Activated CD8-positive, alpha-beta memory T cell treated with anti-CD3 and anti-CD28 coated beads for 48 hours (primary cell): ENCODE data around the gene MTHFSD.

Experiments
- DNase-seq, 3 experiments: peaks; one replicate each; pipeline ENCODE4 v3.0.0-alpha.2; 2020; ENCODE audit warnings: low read depth in 2 of 3, low spot score in 2 of 3

MTHFSD gene

GRCh38 chr16:86570558-86571529 is 15.8 kb upstream of the MTHFSD start:
- DNase-seq: no peak

GRCh38 chr16:86569701-86570447 is 14.8 kb upstream of the MTHFSD start:
- DNase-seq: no peak

GRCh38 chr16:86568677-86569623 is 13.9 kb upstream of the MTHFSD start:
- DNase-seq: no peak

GRCh38 chr16:86567701-86568581 is 12.9 kb upstream of the MTHFSD start:
- DNase-seq: no peak

- no peak for DNase-seq
Measured at GRCh38 chr16:86566966-86567700, 12.1 kb upstream of the MTHFSD start.

- peak in 1 of 3 experiments; percentile 28 for DNase-seq
Measured at GRCh38 chr16:86566601-86566965, 11.5 kb upstream of the MTHFSD start, which contains the start of gene FOXC2. Gene FOXC2, plus strand, starts transcription at chr16:86566829. Its CDS starts 507 bp downstream, at chr16:86567336.

- no peak for DNase-seq
Measured at GRCh38 chr16:86565644-86566511, 10.8 kb upstream of the MTHFSD start.

- no peak for DNase-seq
Measured at GRCh38 chr16:86565181-86565631, 10.2 kb upstream of the MTHFSD start.

GRCh38 chr16:86563469-86564345 is 8.7 kb upstream of the MTHFSD start:
- peak; percentile 56 to 74 (median 73) for DNase-seq

- no peak for DNase-seq
Measured at GRCh38 chr16:86562356-86562755, 7.3 kb upstream of the MTHFSD start.

GRCh38 chr16:86559802-86560305 is 4.8 kb upstream of the MTHFSD start:
- DNase-seq: no peak

GRCh38 chr16:86558355-86559193 is 3.5 kb upstream of the MTHFSD start:
- no peak for DNase-seq

- DNase-seq: no peak
Measured at GRCh38 chr16:86557587-86557986, 2.6 kb upstream of the MTHFSD start.

GRCh38 chr16:86556576-86556975 is 1.5 kb upstream of the MTHFSD start:
- no peak for DNase-seq

- DNase-seq: no peak
Measured at GRCh38 chr16:86555704-86556075, 655 bp upstream of the MTHFSD start.

- DNase-seq: no peak
Measured at GRCh38 chr16:86554599-86554916, 477 bp downstream of the MTHFSD start.
